NCI-H128 (cell line): ENCODE measurements around the gene APOH.

Experiments used
- DNase-seq: peaks from one replicate; lab custom pipeline; 2025; ENCODE audit not compliant: unreplicated experiment; lab: John Stamatoyannopoulos, UW

The APOH gene

GRCh38 chr17:66235377-66235994, 6.3 kb upstream of the APOH start:
- no peak for DNase-seq

GRCh38 chr17:66234611-66235010, 5.4 kb upstream of the APOH start:
- no peak for DNase-seq

GRCh38 chr17:66233023-66233753, 4.0 kb upstream of the APOH start:
- no peak for DNase-seq

GRCh38 chr17:66230922-66231591, 1.8 kb upstream of the APOH start:
- DNase-seq, result no peak

- DNase-seq, result no peak
Observed at GRCh38 chr17:66229783-66230538, 746 bp upstream of the APOH start.

- DNase-seq, result no peak
Observed at GRCh38 chr17:66227212-66228045, 1.8 kb downstream of the APOH start.

GRCh38 chr17:66222798-66223350, 6.3 kb downstream of the APOH start:
- DNase-seq, result no peak

- DNase-seq, result no peak
Observed at GRCh38 chr17:66221755-66222530, 7.3 kb downstream of the APOH start.

- no peak for DNase-seq
Observed at GRCh38 chr17:66221343-66221742, 7.9 kb downstream of the APOH start.

- no peak for DNase-seq
Observed at GRCh38 chr17:66220079-66220835, 9.0 kb downstream of the APOH start.

- no peak for DNase-seq
Observed at GRCh38 chr17:66215529-66215911, 13.7 kb downstream of the APOH start.

- peak; percentile 16 for DNase-seq
Observed at GRCh38 chr17:66214884-66215528, 14.2 kb downstream of the APOH start.

GRCh38 chr17:66211047-66211810, 18.0 kb downstream of the APOH start:
- DNase-seq, result no peak

GRCh38 chr17:66210208-66210574, 19.0 kb downstream of the APOH start:
- no peak for DNase-seq

- DNase-seq, result no peak
Observed at GRCh38 chr17:66207936-66208335, 21.3 kb downstream of the APOH start.

- DNase-seq, result no peak
Observed at GRCh38 chr17:66203274-66204015, 25.8 kb downstream of the APOH start.

GRCh38 chr17:66200685-66201092, 28.5 kb downstream of the APOH start:
- peak; percentile 4 for DNase-seq
